ENCODE results near the gene VPS37D.
A peak's percentile ranks its signal among the peaks of the same experiment; 100 is the strongest.

The VPS37D gene

GRCh38 chr7:73700581-73701134 lies 33.0 kb downstream of the VPS37D start:
- H3K9me3 ChIP-seq (ENCODE audit: control extremely low read depth in 1 of 5, control insufficient read depth in 4 of 5, insufficient read depth in 2 of 5, low read depth in 1 of 5, low read length in 4 of 5): no peaks in the 10 kb centered on the region

GRCh38 chr7:73701357-73701995 lies 33.8 kb downstream of the VPS37D start:
- WGBS (ENCODE audit: insufficient coverage): 72% methylated on average over 10 of the region's 13 CpGs
- Histone ChIP-seq H3K27me3 (replicated peaks in 2 of 5; ENCODE audit: control insufficient read depth in 4 of 5, insufficient read depth in 5 of 5, low read length in 4 of 5) (peaks cover 0 to 65% (median 30%) of the 10 kb centered on the region in 5 experiments), H3K4me1 (ENCODE audit: control extremely low read depth in 1 of 4, control insufficient read depth in 4 of 4, insufficient read depth in 4 of 4, low read length in 3 of 4) (peaks cover 0 to 10% (median 3%) of the 10 kb centered on the region in 4 experiments), H3K36me3 (ENCODE audit: control insufficient read depth in 4 of 4, insufficient read depth in 4 of 4, low read length in 3 of 4) (peaks cover 4 to 31% (median 17%) of the 10 kb centered on the region in 4 experiments), H3K4me3 (ENCODE audit: control insufficient read depth in 1 of 7, extremely low read depth in 1 of 7, insufficient read depth in 4 of 7, low read depth in 2 of 7, low read length in 6 of 7) (no peak overlapping the region), H3K9me3 (ENCODE audit: control extremely low read depth in 1 of 5, control insufficient read depth in 4 of 5, insufficient read depth in 2 of 5, low read depth in 1 of 5, low read length in 4 of 5) (no peaks in the 10 kb centered on the region), H3K27ac (ENCODE audit: insufficient read depth in 1 of 2, low read depth in 1 of 2, low read length in 2 of 2, poor library complexity in 1 of 2, severe bottlenecking in 2 of 2) (no peak overlapping the region)
- peak in 2 of 3 donors; percentile 53 to 57 for DNase-seq
- ChIA-PET POLR2A (no interaction called here), CTCF (interaction anchor here (0.8 to 2.4 kb wide), 18 partner anchors 9 to 94 kb away, joined by 3 to 12 read pairs (median 5); no protein-coding TSS in a partner anchor)

More at GRCh38 chr7:73700581-73701134, 33.0 kb downstream of the VPS37D start:
- CTCF ChIA-PET: interaction anchor here (0.8 to 2.4 kb wide), 13 partner anchors 8 to 94 kb away, joined by 3 to 12 read pairs (median 4); no protein-coding TSS in a partner anchor
- Histone ChIP-seq H3K27ac (ENCODE audit: insufficient read depth in 1 of 2, low read depth in 1 of 2, low read length in 2 of 2, poor library complexity in 1 of 2, severe bottlenecking in 2 of 2) (no peak overlapping the region), H3K36me3 (ENCODE audit: control insufficient read depth in 4 of 4, insufficient read depth in 4 of 4, low read length in 3 of 4) (peaks cover 4 to 39% (median 23%) of the 10 kb centered on the region in 4 experiments), H3K27me3 (replicated peaks in 2 of 5; ENCODE audit: control insufficient read depth in 4 of 5, insufficient read depth in 5 of 5, low read length in 4 of 5) (peaks cover 0 to 57% (median 30%) of the 10 kb centered on the region in 5 experiments), H3K4me3 (ENCODE audit: control insufficient read depth in 1 of 7, extremely low read depth in 1 of 7, insufficient read depth in 4 of 7, low read depth in 2 of 7, low read length in 6 of 7) (no peak overlapping the region), H3K4me1 (ENCODE audit: control extremely low read depth in 1 of 4, control insufficient read depth in 4 of 4, insufficient read depth in 4 of 4, low read length in 3 of 4) (peaks cover 0 to 6% (median 1%) of the 10 kb centered on the region in 4 experiments)
- DNase-seq: no peak
- POLR2A ChIA-PET: no interaction called here
- WGBS (ENCODE audit: insufficient coverage): 94% methylated on average over 14 of the region's 15 CpGs

- 67% methylated on average over 3 of the region's 8 CpGs for WGBS (ENCODE audit: insufficient coverage)
- no peak overlapping the region for H3K4me3 ChIP-seq (ENCODE audit: control insufficient read depth in 1 of 7, extremely low read depth in 1 of 7, insufficient read depth in 4 of 7, low read depth in 2 of 7, low read length in 6 of 7)
These were observed 34.6 kb downstream of the VPS37D start for GRCh38 chr7:73702226-73702625.

GRCh38 chr7:73702665-73703064 lies 35.0 kb downstream of the VPS37D start:
- peaks cover 0 to 19% (median 8%) of the 10 kb centered on the region in 4 experiments for H3K36me3 ChIP-seq (ENCODE audit: control insufficient read depth in 4 of 4, insufficient read depth in 4 of 4, low read length in 3 of 4)
- H3K27me3 ChIP-seq (replicated peaks in 2 of 5; ENCODE audit: control insufficient read depth in 4 of 5, insufficient read depth in 5 of 5, low read length in 4 of 5): peaks cover 0 to 76% (median 35%) of the 10 kb centered on the region in 5 experiments
- H3K9me3 ChIP-seq (ENCODE audit: control extremely low read depth in 1 of 5, control insufficient read depth in 4 of 5, insufficient read depth in 2 of 5, low read depth in 1 of 5, low read length in 4 of 5): no peaks in the 10 kb centered on the region
- ChIA-PET POLR2A (interaction anchor here (0.8 kb wide), 1 partner anchor 86 kb away, joined by 3 read pairs; no protein-coding TSS in a partner anchor), CTCF (interaction anchor here (0.7 to 2.4 kb wide), 11 partner anchors 9 to 96 kb away, joined by 3 to 12 read pairs (median 5); no protein-coding TSS in a partner anchor)
- H3K4me1 ChIP-seq (ENCODE audit: control extremely low read depth in 1 of 4, control insufficient read depth in 4 of 4, insufficient read depth in 4 of 4, low read length in 3 of 4): peaks cover 0 to 19% (median 6%) of the 10 kb centered on the region in 4 experiments
- no peak for DNase-seq
- WGBS (ENCODE audit: insufficient coverage): 85% methylated on average over 18 of the region's 18 CpGs
- no peak overlapping the region for H3K27ac ChIP-seq (ENCODE audit: insufficient read depth in 1 of 2, low read depth in 1 of 2, low read length in 2 of 2, poor library complexity in 1 of 2, severe bottlenecking in 2 of 2)
- no peak overlapping the region for H3K4me3 ChIP-seq (ENCODE audit: control insufficient read depth in 1 of 7, extremely low read depth in 1 of 7, insufficient read depth in 4 of 7, low read depth in 2 of 7, low read length in 6 of 7)

More at GRCh38 chr7:73702226-73702625, 34.6 kb downstream of the VPS37D start:
- ChIA-PET POLR2A (interaction anchor here (0.8 kb wide), 1 partner anchor 85 kb away, joined by 3 read pairs; no protein-coding TSS in a partner anchor), CTCF (interaction anchor here (0.7 to 2.4 kb wide), 12 partner anchors 10 to 95 kb away, joined by 3 to 12 read pairs (median 5); no protein-coding TSS in a partner anchor)
- Histone ChIP-seq H3K4me1 (ENCODE audit: control extremely low read depth in 1 of 4, control insufficient read depth in 4 of 4, insufficient read depth in 4 of 4, low read length in 3 of 4) (peaks cover 0 to 16% (median 5%) of the 10 kb centered on the region in 4 experiments), H3K27ac (ENCODE audit: insufficient read depth in 1 of 2, low read depth in 1 of 2, low read length in 2 of 2, poor library complexity in 1 of 2, severe bottlenecking in 2 of 2) (no peak overlapping the region), H3K9me3 (ENCODE audit: control extremely low read depth in 1 of 5, control insufficient read depth in 4 of 5, insufficient read depth in 2 of 5, low read depth in 1 of 5, low read length in 4 of 5) (no peaks in the 10 kb centered on the region), H3K27me3 (replicated peaks in 2 of 5; ENCODE audit: control insufficient read depth in 4 of 5, insufficient read depth in 5 of 5, low read length in 4 of 5) (peaks cover 0 to 73% (median 33%) of the 10 kb centered on the region in 5 experiments), H3K36me3 (ENCODE audit: control insufficient read depth in 4 of 4, insufficient read depth in 4 of 4, low read length in 3 of 4) (peaks cover 0 to 24% (median 12%) of the 10 kb centered on the region in 4 experiments)
- DNase-seq: no peak

GRCh38 chr7:73703225-73703624 lies 35.6 kb downstream of the VPS37D start:
- H3K27me3 ChIP-seq (replicated peaks in 2 of 5; ENCODE audit: control insufficient read depth in 4 of 5, insufficient read depth in 5 of 5, low read length in 4 of 5): peaks cover 0 to 78% (median 36%) of the 10 kb centered on the region in 5 experiments
- no peak overlapping the region for H3K4me3 ChIP-seq (ENCODE audit: control insufficient read depth in 1 of 7, extremely low read depth in 1 of 7, insufficient read depth in 4 of 7, low read depth in 2 of 7, low read length in 6 of 7)
- H3K36me3 ChIP-seq (ENCODE audit: control insufficient read depth in 4 of 4, insufficient read depth in 4 of 4, low read length in 3 of 4): peaks cover 0 to 14% (median 6%) of the 10 kb centered on the region in 4 experiments
- POLR2A ChIA-PET: interaction anchor here (0.8 kb wide), 1 partner anchor 86 kb away, joined by 3 read pairs; no protein-coding TSS in a partner anchor
- H3K9me3 ChIP-seq (ENCODE audit: control extremely low read depth in 1 of 5, control insufficient read depth in 4 of 5, insufficient read depth in 2 of 5, low read depth in 1 of 5, low read length in 4 of 5): no peaks in the 10 kb centered on the region
- CTCF ChIA-PET: interaction anchor here (0.7 to 1.9 kb wide), 5 partner anchors 9 to 96 kb away, joined by 3 to 12 read pairs (median 6); no protein-coding TSS in a partner anchor
- no peak overlapping the region for H3K27ac ChIP-seq (ENCODE audit: insufficient read depth in 1 of 2, low read depth in 1 of 2, low read length in 2 of 2, poor library complexity in 1 of 2, severe bottlenecking in 2 of 2)
- H3K4me1 ChIP-seq (ENCODE audit: control extremely low read depth in 1 of 4, control insufficient read depth in 4 of 4, insufficient read depth in 4 of 4, low read length in 3 of 4): peaks cover 0 to 19% (median 6%) of the 10 kb centered on the region in 4 experiments
- no peak for DNase-seq
- 57% methylated on average over 11 of the region's 13 CpGs for WGBS (ENCODE audit: insufficient coverage)

GRCh38 chr7:73703757-73704639 lies 36.4 kb downstream of the VPS37D start:
- Histone ChIP-seq H3K27me3 (replicated peaks in 2 of 5; ENCODE audit: control insufficient read depth in 4 of 5, insufficient read depth in 5 of 5, low read length in 4 of 5) (peaks cover 0 to 85% (median 40%) of the 10 kb centered on the region in 5 experiments), H3K36me3 (ENCODE audit: control insufficient read depth in 4 of 4, insufficient read depth in 4 of 4, low read length in 3 of 4) (peaks cover 0 to 7% (median 3%) of the 10 kb centered on the region in 4 experiments), H3K27ac (ENCODE audit: insufficient read depth in 1 of 2, low read depth in 1 of 2, low read length in 2 of 2, poor library complexity in 1 of 2, severe bottlenecking in 2 of 2) (no peak overlapping the region), H3K4me3 (ENCODE audit: control insufficient read depth in 1 of 7, extremely low read depth in 1 of 7, insufficient read depth in 4 of 7, low read depth in 2 of 7, low read length in 6 of 7) (no peak overlapping the region), H3K9me3 (ENCODE audit: control extremely low read depth in 1 of 5, control insufficient read depth in 4 of 5, insufficient read depth in 2 of 5, low read depth in 1 of 5, low read length in 4 of 5) (no peaks in the 10 kb centered on the region), H3K4me1 (ENCODE audit: control extremely low read depth in 1 of 4, control insufficient read depth in 4 of 4, insufficient read depth in 4 of 4, low read length in 3 of 4) (peaks cover 0 to 19% (median 6%) of the 10 kb centered on the region in 4 experiments)
- 23% methylated on average over 29 of the region's 45 CpGs for WGBS (ENCODE audit: insufficient coverage)
- CTCF ChIA-PET: interaction anchor here (0.6 to 1.6 kb wide), 7 partner anchors 10 to 1756 kb away, joined by 3 to 6 read pairs (median 3); no protein-coding TSS in a partner anchor
- POLR2A ChIA-PET: no interaction called here
- DNase-seq: peak; percentile 48 to 72 (median 69)

Measured in common myeloid progenitor, CD34-positive (primary cell).